GM23338 (cell line): ENCODE results near the gene MAS1L. TPM values are rescaled to one million over a fixed set of nuclear protein-coding genes. Genes with fewer than 3 reads are reported as not detected.

Source experiments
- ATAC-seq: fragments of 200-7000 bp; cut with Tn5 transposase; 3 replicates; pipeline ENCODE4 v1.9.1; 2020
- DNase-seq: peaks from one replicate; pipeline ENCODE4 v3.0.0-alpha.2; 2015; ENCODE audit warnings: low spot score
- H2AFZ ChIP-seq: fragments of 200-600 bp; sonication (generic); 2 replicates; pipeline ENCODE4 v1.8.0; 2016; ENCODE audit warnings: antibody characterized with exemption, mild to moderate bottlenecking, moderate library complexity
- H3F3A ChIP-seq: fragments of 200-600 bp; sonication (generic); replicated peaks from 2 replicates; pipeline ENCODE4 v1.8.0; 2017; ENCODE audit warnings: antibody characterized with exemption, mixed run types, low read depth
- H3K27ac ChIP-seq: fragments of 200-600 bp; sonication (generic); 2 replicates; pipeline ENCODE4 v1.6.1; 2016; ENCODE audit warnings: low read depth
- H3K27me3 ChIP-seq: fragments of 200-600 bp; sonication (generic); 2 replicates; pipeline ENCODE4 v1.8.0; 2016; ENCODE audit warnings: mild to moderate bottlenecking, mixed run types, moderate library complexity; ENCODE audit not compliant: insufficient read depth
- H3K36me3 ChIP-seq: fragments of 200-600 bp; sonication (generic); 2 replicates; pipeline ENCODE4 v1.8.0; 2016; ENCODE audit warnings: mild to moderate bottlenecking; ENCODE audit not compliant: insufficient read depth
- H3K4me1 ChIP-seq: fragments of 200-600 bp; sonication (generic); 2 replicates; pipeline ENCODE4 v1.8.0; 2016; ENCODE audit warnings: mild to moderate bottlenecking, moderate library complexity; ENCODE audit not compliant: insufficient read depth
- H3K4me2 ChIP-seq: fragments of 200-600 bp; sonication (generic); 2 replicates; pipeline ENCODE4 v1.7.1; 2017; ENCODE audit warnings: mixed run types
- H3K4me3 ChIP-seq: fragments of 200-600 bp; sonication (generic); 2 replicates; pipeline ENCODE4 v1.6.1; 2016; ENCODE audit warnings: mixed run types
- H3K79me2 ChIP-seq: fragments of 200-600 bp; sonication (generic); replicated peaks from 2 replicates; pipeline ENCODE4 v1.8.0; 2017; ENCODE audit warnings: mild to moderate bottlenecking; ENCODE audit not compliant: insufficient read depth
- H3K9me2 ChIP-seq: fragments of 200-600 bp; sonication (generic); 2 replicates; pipeline ENCODE4 v1.8.0; 2017; ENCODE audit not compliant: insufficient read depth
- H4K20me1 ChIP-seq: fragments of 200-600 bp; sonication (generic); replicated peaks from 2 replicates; pipeline ENCODE4 v1.8.0; 2017; ENCODE audit warnings: mild to moderate bottlenecking; ENCODE audit not compliant: insufficient read depth
- H3K27ac Mint-ChIP-seq: 2 replicates; pipeline ENCODE4 v1.8.0; 2020; ENCODE audit warnings: inconsistent platforms, mild to moderate bottlenecking, moderate library complexity, mixed read lengths
- H3K27me3 Mint-ChIP-seq: 3 replicates; pipeline ENCODE4 v1.8.0; 2022; ENCODE audit warnings: low read depth, mild to moderate bottlenecking, moderate library complexity, mixed read lengths, inconsistent platforms; ENCODE audit not compliant: insufficient read depth, poor library complexity
- H3K36me3 Mint-ChIP-seq: 3 replicates; pipeline ENCODE4 v1.8.0; 2021; ENCODE audit warnings: low read depth, mild to moderate bottlenecking, inconsistent platforms, moderate library complexity, mixed read lengths
- H3K4me1 Mint-ChIP-seq: 3 replicates; pipeline ENCODE4 v1.8.0; 2020; ENCODE audit warnings: mild to moderate bottlenecking, inconsistent platforms, mixed read lengths
- H3K4me3 Mint-ChIP-seq: 3 replicates; pipeline ENCODE4 v1.8.0; 2021; ENCODE audit warnings: moderate library complexity, mild to moderate bottlenecking, inconsistent platforms, mixed read lengths
- H3K9me3 Mint-ChIP-seq: 3 replicates; pipeline ENCODE4 v1.8.0; 2020; ENCODE audit warnings: moderate library complexity, mild to moderate bottlenecking, inconsistent platforms, mixed read lengths
- CREB1 ChIP-seq: fragments of 250-450 bp; sonication (Bioruptor Pico); IDR thresholded peaks from 2 replicates; pipeline ENCODE4 v1.5.0; 2020; ENCODE audit warnings: low read depth, mild to moderate bottlenecking, moderate library complexity
- EZH2 ChIP-seq: fragments of 200-600 bp; sonication (generic); IDR thresholded peaks from one replicate; pipeline ENCODE4 v1.8.0; 2017; ENCODE audit warnings: antibody characterized with exemption, mild to moderate bottlenecking, low read depth; ENCODE audit not compliant: unreplicated experiment
- EZH2phosphoT487 ChIP-seq: fragments of 200-600 bp; sonication (generic); IDR thresholded peaks from one replicate; pipeline ENCODE4 v1.8.1; 2018; ENCODE audit warnings: antibody characterized with exemption; ENCODE audit not compliant: unreplicated experiment
- JUNB ChIP-seq: IDR thresholded peaks from one replicate; pipeline ENCODE4 v1.6.1; 2016; ENCODE audit warnings: antibody characterized with exemption; ENCODE audit not compliant: unreplicated experiment
- NANOG ChIP-seq: IDR thresholded peaks from 2 replicates; pipeline ENCODE4 v1.6.1; 2016; ENCODE audit warnings: antibody characterized with exemption, borderline replicate concordance
- POLR2AphosphoS5 ChIP-seq: IDR thresholded peaks from 2 replicates; pipeline ENCODE4 v1.6.1; 2016; ENCODE audit warnings: antibody characterized with exemption, low read depth
- STAT1 ChIP-seq: IDR thresholded peaks from one replicate; pipeline ENCODE4 v1.6.1; 2016; ENCODE audit warnings: antibody characterized with exemption; ENCODE audit not compliant: unreplicated experiment
- ZNF114 ChIP-seq: fragments of 250-450 bp; sonication (Bioruptor Pico); IDR thresholded peaks from 2 replicates; pipeline ENCODE4 v1.5.0; 2020; ENCODE audit warnings: mild to moderate bottlenecking, moderate library complexity
- ZNF331 ChIP-seq: fragments of 250-450 bp; sonication (Bioruptor Pico); IDR thresholded peaks from 2 replicates; pipeline ENCODE4 v1.5.0; 2020; ENCODE audit warnings: low read depth, mild to moderate bottlenecking, moderate library complexity
- polyA plus RNA-seq: library from polyadenylated mRNA; unstranded; fragments of >200 nt; fragmentation: Nextera tagmentation; extraction: Ambion mirVana; gene quantifications from 2 replicates; pipeline ENCODE4 v1.2.1, GENCODE V29; 2016
- total RNA-seq: library from RNA; depleted of rRNA; stranded (reverse); fragments of >200 nt; shearing (Covaris generic); gene quantifications from 2 replicates; pipeline ENCODE4 v1.2.3, GENCODE V29; 2014
- TF ChIP-seq, protein P1 (sequence below): IDR thresholded peaks from 2 replicates; pipeline ENCODE4 v1.6.1; 2016; ENCODE audit warnings: antibody characterized with exemption
- TF ChIP-seq, protein P2 (sequence below): fragments of 250-450 bp; sonication (Bioruptor Pico); IDR thresholded peaks from 2 replicates; pipeline ENCODE4 v1.5.0; 2020; ENCODE audit warnings: mild to moderate bottlenecking, moderate library complexity
- TF ChIP-seq, protein P3 (sequence below): IDR thresholded peaks from one replicate; pipeline ENCODE4 v1.6.1; 2018; ENCODE audit warnings: antibody characterized with exemption; ENCODE audit not compliant: unreplicated experiment

The MAS1L gene
- total and polyA plus RNA-seq, 2 experiments from 2014 or later = not detected

DNA sequence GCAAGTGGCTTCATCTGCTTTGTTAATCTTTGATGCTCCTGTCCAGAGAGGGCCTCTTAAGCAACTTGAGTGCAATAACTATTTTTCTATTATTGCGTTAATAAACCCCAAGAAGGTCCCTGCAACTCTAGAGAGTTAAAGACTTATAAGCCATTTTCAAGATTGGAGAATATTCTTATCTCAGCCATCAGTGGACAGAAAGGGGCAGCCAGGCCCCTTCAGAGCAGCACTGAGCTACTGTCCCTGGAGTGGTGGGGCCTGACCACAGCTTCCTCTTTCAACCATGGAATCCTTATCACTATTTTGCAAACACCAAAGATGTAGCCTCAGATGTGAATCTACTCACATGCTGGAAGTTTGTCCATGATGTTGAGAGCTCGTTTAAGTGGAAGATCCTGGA is 2.8 kb upstream of the MAS1L start (continued):
- TF ChIP-seq, protein P1, sequence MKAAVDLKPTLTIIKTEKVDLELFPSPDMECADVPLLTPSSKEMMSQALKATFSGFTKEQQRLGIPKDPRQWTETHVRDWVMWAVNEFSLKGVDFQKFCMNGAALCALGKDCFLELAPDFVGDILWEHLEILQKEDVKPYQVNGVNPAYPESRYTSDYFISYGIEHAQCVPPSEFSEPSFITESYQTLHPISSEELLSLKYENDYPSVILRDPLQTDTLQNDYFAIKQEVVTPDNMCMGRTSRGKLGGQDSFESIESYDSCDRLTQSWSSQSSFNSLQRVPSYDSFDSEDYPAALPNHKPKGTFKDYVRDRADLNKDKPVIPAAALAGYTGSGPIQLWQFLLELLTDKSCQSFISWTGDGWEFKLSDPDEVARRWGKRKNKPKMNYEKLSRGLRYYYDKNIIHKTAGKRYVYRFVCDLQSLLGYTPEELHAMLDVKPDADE = no peak
- no peak for TF ChIP-seq EZH2

DNA sequence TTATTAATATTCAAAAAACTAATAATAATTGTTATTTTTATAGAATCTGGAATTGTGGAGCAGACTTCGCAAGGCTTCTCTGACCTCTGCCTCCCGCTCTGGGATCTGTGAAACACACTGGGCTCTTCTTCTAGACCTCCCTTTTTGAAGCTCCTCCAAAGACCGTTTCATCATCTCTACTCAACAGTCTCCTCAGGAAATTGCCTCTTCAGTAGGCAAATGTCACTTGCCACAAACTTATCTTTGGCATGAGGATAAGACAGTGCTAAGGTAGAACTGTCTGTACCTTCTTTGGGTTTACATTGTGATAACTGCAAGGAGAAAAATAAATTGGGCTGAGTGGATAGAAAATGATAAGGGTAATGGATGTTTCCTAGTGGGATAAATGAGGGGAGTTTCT is 2.3 kb upstream of the MAS1L start:
- no peak for ATAC-seq
- Mint-ChIP-seq H3K9me3 (no peaks in the 10 kb centered on the region), H3K27ac (no peak overlapping the region), H3K4me1 (peaks cover 5% of the 10 kb centered on the region), H3K27me3 (peaks cover 5% of the 10 kb centered on the region), H3K4me3 (no peak overlapping the region), H3K36me3 (no peaks in the 10 kb centered on the region)
- DNase-seq = no peak
- Histone ChIP-seq H3K27me3 (no peaks in the 10 kb centered on the region), H3K9me2 (peaks cover 26% of the 10 kb centered on the region), H3K27ac (no peak overlapping the region), H4K20me1 (no peaks in the 10 kb centered on the region), H3K79me2 (no peaks in the 10 kb centered on the region), H3K4me1 (no peaks in the 10 kb centered on the region), H3K4me2 (no peak overlapping the region), H2AFZ (no peak overlapping the region), H3K36me3 (no peaks in the 10 kb centered on the region), H3K4me3 (no peak overlapping the region), H3F3A (no peaks in the 10 kb centered on the region)
- TF ChIP-seq EZH2phosphoT487 = no peak
- no peak for TF ChIP-seq POLR2AphosphoS5
- TF ChIP-seq, protein P2, sequence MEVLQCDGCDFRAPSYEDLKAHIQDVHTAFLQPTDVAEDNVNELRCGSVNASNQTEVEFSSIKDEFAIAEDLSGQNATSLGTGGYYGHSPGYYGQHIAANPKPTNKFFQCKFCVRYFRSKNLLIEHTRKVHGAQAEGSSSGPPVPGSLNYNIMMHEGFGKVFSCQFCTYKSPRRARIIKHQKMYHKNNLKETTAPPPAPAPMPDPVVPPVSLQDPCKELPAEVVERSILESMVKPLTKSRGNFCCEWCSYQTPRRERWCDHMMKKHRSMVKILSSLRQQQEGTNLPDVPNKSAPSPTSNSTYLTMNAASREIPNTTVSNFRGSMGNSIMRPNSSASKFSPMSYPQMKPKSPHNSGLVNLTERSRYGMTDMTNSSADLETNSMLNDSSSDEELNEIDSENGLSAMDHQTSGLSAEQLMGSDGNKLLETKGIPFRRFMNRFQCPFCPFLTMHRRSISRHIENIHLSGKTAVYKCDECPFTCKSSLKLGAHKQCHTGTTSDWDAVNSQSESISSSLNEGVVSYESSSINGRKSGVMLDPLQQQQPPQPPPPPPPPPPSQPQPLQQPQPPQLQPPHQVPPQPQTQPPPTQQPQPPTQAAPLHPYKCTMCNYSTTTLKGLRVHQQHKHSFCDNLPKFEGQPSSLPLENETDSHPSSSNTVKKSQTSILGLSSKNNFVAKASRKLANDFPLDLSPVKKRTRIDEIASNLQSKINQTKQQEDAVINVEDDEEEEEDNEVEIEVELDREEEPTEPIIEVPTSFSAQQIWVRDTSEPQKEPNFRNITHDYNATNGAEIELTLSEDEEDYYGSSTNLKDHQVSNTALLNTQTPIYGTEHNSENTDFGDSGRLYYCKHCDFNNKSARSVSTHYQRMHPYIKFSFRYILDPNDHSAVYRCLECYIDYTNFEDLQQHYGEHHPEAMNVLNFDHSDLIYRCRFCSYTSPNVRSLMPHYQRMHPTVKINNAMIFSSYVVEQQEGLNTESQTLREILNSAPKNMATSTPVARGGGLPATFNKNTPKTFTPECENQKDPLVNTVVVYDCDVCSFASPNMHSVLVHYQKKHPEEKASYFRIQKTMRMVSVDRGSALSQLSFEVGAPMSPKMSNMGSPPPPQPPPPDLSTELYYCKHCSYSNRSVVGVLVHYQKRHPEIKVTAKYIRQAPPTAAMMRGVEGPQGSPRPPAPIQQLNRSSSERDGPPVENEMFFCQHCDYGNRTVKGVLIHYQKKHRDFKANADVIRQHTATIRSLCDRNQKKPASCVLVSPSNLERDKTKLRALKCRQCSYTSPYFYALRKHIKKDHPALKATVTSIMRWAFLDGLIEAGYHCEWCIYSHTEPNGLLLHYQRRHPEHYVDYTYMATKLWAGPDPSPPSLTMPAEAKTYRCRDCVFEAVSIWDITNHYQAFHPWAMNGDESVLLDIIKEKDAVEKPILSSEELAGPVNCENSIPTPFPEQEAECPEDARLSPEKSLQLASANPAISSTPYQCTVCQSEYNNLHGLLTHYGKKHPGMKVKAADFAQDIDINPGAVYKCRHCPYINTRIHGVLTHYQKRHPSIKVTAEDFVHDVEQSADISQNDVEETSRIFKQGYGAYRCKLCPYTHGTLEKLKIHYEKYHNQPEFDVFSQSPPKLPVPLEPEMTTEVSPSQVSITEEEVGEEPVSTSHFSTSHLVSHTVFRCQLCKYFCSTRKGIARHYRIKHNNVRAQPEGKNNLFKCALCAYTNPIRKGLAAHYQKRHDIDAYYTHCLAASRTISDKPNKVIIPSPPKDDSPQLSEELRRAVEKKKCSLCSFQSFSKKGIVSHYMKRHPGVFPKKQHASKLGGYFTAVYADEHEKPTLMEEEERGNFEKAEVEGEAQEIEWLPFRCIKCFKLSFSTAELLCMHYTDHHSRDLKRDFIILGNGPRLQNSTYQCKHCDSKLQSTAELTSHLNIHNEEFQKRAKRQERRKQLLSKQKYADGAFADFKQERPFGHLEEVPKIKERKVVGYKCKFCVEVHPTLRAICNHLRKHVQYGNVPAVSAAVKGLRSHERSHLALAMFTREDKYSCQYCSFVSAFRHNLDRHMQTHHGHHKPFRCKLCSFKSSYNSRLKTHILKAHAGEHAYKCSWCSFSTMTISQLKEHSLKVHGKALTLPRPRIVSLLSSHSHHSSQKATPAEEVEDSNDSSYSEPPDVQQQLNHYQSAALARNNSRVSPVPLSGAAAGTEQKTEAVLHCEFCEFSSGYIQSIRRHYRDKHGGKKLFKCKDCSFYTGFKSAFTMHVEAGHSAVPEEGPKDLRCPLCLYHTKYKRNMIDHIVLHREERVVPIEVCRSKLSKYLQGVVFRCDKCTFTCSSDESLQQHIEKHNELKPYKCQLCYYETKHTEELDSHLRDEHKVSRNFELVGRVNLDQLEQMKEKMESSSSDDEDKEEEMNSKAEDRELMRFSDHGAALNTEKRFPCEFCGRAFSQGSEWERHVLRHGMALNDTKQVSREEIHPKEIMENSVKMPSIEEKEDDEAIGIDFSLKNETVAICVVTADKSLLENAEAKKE (CRISPR knock-in tag) = no peak
- TF ChIP-seq CREB1 (CRISPR knock-in tag) = no peak
- no peak for TF ChIP-seq ZNF331 (CRISPR knock-in tag)
- TF ChIP-seq, protein P3, sequence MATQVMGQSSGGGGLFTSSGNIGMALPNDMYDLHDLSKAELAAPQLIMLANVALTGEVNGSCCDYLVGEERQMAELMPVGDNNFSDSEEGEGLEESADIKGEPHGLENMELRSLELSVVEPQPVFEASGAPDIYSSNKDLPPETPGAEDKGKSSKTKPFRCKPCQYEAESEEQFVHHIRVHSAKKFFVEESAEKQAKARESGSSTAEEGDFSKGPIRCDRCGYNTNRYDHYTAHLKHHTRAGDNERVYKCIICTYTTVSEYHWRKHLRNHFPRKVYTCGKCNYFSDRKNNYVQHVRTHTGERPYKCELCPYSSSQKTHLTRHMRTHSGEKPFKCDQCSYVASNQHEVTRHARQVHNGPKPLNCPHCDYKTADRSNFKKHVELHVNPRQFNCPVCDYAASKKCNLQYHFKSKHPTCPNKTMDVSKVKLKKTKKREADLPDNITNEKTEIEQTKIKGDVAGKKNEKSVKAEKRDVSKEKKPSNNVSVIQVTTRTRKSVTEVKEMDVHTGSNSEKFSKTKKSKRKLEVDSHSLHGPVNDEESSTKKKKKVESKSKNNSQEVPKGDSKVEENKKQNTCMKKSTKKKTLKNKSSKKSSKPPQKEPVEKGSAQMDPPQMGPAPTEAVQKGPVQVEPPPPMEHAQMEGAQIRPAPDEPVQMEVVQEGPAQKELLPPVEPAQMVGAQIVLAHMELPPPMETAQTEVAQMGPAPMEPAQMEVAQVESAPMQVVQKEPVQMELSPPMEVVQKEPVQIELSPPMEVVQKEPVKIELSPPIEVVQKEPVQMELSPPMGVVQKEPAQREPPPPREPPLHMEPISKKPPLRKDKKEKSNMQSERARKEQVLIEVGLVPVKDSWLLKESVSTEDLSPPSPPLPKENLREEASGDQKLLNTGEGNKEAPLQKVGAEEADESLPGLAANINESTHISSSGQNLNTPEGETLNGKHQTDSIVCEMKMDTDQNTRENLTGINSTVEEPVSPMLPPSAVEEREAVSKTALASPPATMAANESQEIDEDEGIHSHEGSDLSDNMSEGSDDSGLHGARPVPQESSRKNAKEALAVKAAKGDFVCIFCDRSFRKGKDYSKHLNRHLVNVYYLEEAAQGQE = no peak
- TF ChIP-seq JUNB = no peak
- no peak for TF ChIP-seq NANOG
- TF ChIP-seq STAT1 = no peak
- no peak for TF ChIP-seq ZNF114 (CRISPR knock-in tag)
- TF ChIP-seq, protein P1 = no peak
